ENCODE results near the gene CGB7.
A peak's percentile ranks its signal among the peaks of the same experiment; 100 is the strongest.
"Not testable (repeated sequence)": the region's sequence is repeated elsewhere in the genome, so short reads cannot be mapped to it uniquely, and the experiment has no call there.

Gene CGB7

GRCh38 chr19:49042666-49043065 is 14.9 kb downstream of the CGB7 start:
- not testable (repeated sequence) for FAIRE-seq

GRCh38 chr19:49042177-49042576 is 15.4 kb downstream of the CGB7 start:
- peak; percentile 66 for FAIRE-seq
- peak; percentile 63 for DNase-seq (ENCODE audit: low spot score)

More at GRCh38 chr19:49042666-49043065, 14.9 kb downstream of the CGB7 start:
- DNase-seq (ENCODE audit: low spot score), result not testable (repeated sequence)

GRCh38 chr19:49039736-49040135 is 17.8 kb downstream of the CGB7 start:
- DNase-seq (ENCODE audit: low spot score); FAIRE-seq: not testable (repeated sequence)

GRCh38 chr19:49038557-49039276 is 18.8 kb downstream of the CGB7 start:
- peak; percentile 72 for DNase-seq (ENCODE audit: low spot score)

GRCh38 chr19:49038111-49038510 is 19.4 kb downstream of the CGB7 start:
- not testable (repeated sequence) for FAIRE-seq; DNase-seq (ENCODE audit: low spot score)

More at GRCh38 chr19:49038557-49039276, 18.8 kb downstream of the CGB7 start:
- peak; percentile 53 for FAIRE-seq

GRCh38 chr19:49036815-49037214 is 20.7 kb downstream of the CGB7 start, which contains the start of gene CGB1:
Gene CGB1, minus strand, starts transcription at chr19:49036895. Its CDS starts 184 bp downstream, at chr19:49036711.
- FAIRE-seq; DNase-seq (ENCODE audit: low spot score): not testable (repeated sequence)

- not testable (repeated sequence) for FAIRE-seq; DNase-seq (ENCODE audit: low spot score)
Observed at GRCh38 chr19:49031642-49032301, 25.8 kb downstream of the CGB7 start, which contains the start of gene CGB2. Gene CGB2, plus strand, starts transcription at chr19:49031890. Its CDS starts 206 bp downstream, at chr19:49032096.

GRCh38 chr19:49030323-49030722 is 27.2 kb downstream of the CGB7 start:
- FAIRE-seq; DNase-seq (ENCODE audit: low spot score): not testable (repeated sequence)

- not testable (repeated sequence) for DNase-seq (ENCODE audit: low spot score); FAIRE-seq
Observed at GRCh38 chr19:49029749-49030148, 27.8 kb downstream of the CGB7 start.

- FAIRE-seq, result not testable (repeated sequence)
Observed at GRCh38 chr19:49028686-49029085, 28.9 kb downstream of the CGB7 start.

GRCh38 chr19:49025599-49025998 is 31.9 kb downstream of the CGB7 start:
- peak; percentile 30 for FAIRE-seq
- not testable (repeated sequence) for DNase-seq (ENCODE audit: low spot score)

More at GRCh38 chr19:49028686-49029085, 28.9 kb downstream of the CGB7 start:
- DNase-seq (ENCODE audit: low spot score), result not testable (repeated sequence)

- FAIRE-seq; DNase-seq (ENCODE audit: low spot score): not testable (repeated sequence)
Observed at GRCh38 chr19:49025088-49025487, 32.5 kb downstream of the CGB7 start.

GRCh38 chr19:49024233-49024632 is 33.3 kb downstream of the CGB7 start, which contains the start of gene CGB3:
Gene CGB3, minus strand, starts transcription at chr19:49024333. Its CDS starts 362 bp downstream, at chr19:49023971.
- FAIRE-seq, result not testable (repeated sequence)

GRCh38 chr19:49022116-49022515 is 35.4 kb downstream of the CGB7 start:
- no peak for DNase-seq (ENCODE audit: low spot score)
- FAIRE-seq, result no peak

More at GRCh38 chr19:49024233-49024632, 33.3 kb downstream of the CGB7 start, which contains the start of gene CGB3:
- DNase-seq (ENCODE audit: low spot score), result not testable (repeated sequence)

- no peak for FAIRE-seq
- no peak for DNase-seq (ENCODE audit: low spot score)
Observed at GRCh38 chr19:49020931-49021895, 36.3 kb downstream of the CGB7 start.

GRCh38 chr19:49020342-49020741 is 37.2 kb downstream of the CGB7 start:
- FAIRE-seq (no peak), DNase-seq (ENCODE audit: low spot score) (no peak)

- FAIRE-seq (no peak), DNase-seq (ENCODE audit: low spot score) (no peak)
Observed at GRCh38 chr19:49019242-49019932, 38.2 kb downstream of the CGB7 start.

GRCh38 chr19:49018388-49019241 is 38.9 kb downstream of the CGB7 start:
- not testable (repeated sequence) for DNase-seq (ENCODE audit: low spot score)
- peak; percentile 23 for FAIRE-seq

Data from urothelium cell line (cell line).